ENCODE measurements around the gene TRAF1. TPM values are rescaled to one million over a fixed set of nuclear protein-coding genes. Genes with fewer than 3 reads are reported as not detected.

Gene TRAF1
- total RNA-seq, 1 experiment from 2014 or later: 1.4 TPM

- no peak overlapping the region for H2AK5ac ChIP-seq (ENCODE audit: insufficient read length, low read length)
- Mint-ChIP-seq H3K4me3 (no peak overlapping the region), H3K4me1 (peaks cover 20 to 33% of the 10 kb centered on the region in 2 experiments), H3K36me3 (ENCODE audit: insufficient read depth in 1 of 3, low read depth in 3 of 3) (no peaks in the 10 kb centered on the region), H3K27ac (no peak overlapping the region), H3K9me3 (no peaks in the 10 kb centered on the region; a peak in 1 of 5 replicates), H3K27me3 (ENCODE audit: low read depth) (no peaks in the 10 kb centered on the region)
- H3K23ac ChIP-seq (ENCODE audit: insufficient read length, low read depth, low read length): no peak overlapping the region
- H3K27me3 ChIP-seq (ENCODE audit: insufficient read depth, low read length): no peaks in the 10 kb centered on the region
- H3K9me3 ChIP-seq (ENCODE audit: control insufficient read depth, low read depth, low read length): no peaks in the 10 kb centered on the region
- H3K4me2 ChIP-seq (ENCODE audit: insufficient read depth, insufficient read length, low read length): no peak overlapping the region
- H4K91ac ChIP-seq (ENCODE audit: insufficient read length, low read depth, low read length): no peak overlapping the region
- H3K27ac ChIP-seq (ENCODE audit: insufficient read length, low read depth, low read length): no peak overlapping the region
- no peak overlapping the region for H2AFZ ChIP-seq (ENCODE audit: low read length)
- H3K14ac ChIP-seq (ENCODE audit: insufficient read depth, low read length): no peak overlapping the region
- H3K9ac ChIP-seq (ENCODE audit: extremely low read depth, insufficient read length, low read length): no peak overlapping the region
- H2BK5ac ChIP-seq (ENCODE audit: insufficient read length, low read length): no peak overlapping the region
- no CpG with 5 or more reads among the region's 3 CpGs for WGBS (ENCODE audit: extremely low coverage, insufficient read length, low lambda C conversion rate)
- H2BK120ac ChIP-seq (ENCODE audit: low read depth, low read length, poor library complexity, severe bottlenecking): no peak overlapping the region
- H3K18ac ChIP-seq (ENCODE audit: insufficient read length, low read depth, low read length): no peak overlapping the region
- no peak overlapping the region for H3K56ac ChIP-seq (ENCODE audit: insufficient read length, low read depth, low read length)
- peaks cover 10% of the 10 kb centered on the region; the same call in 1 of the 2 replicates for H3K4me1 ChIP-seq (ENCODE audit: insufficient read depth, low read length)
- no peak overlapping the region for H3K4ac ChIP-seq (ENCODE audit: low read depth, low read length)
- DNase-seq: no peak
- no peak overlapping the region for H3T11ph ChIP-seq (ENCODE audit: low read length)
- no peak for TF ChIP-seq CTCF (conservative IDR thresholded peaks at IDR 0.05)
- no peak overlapping the region for H4K5ac ChIP-seq (ENCODE audit: insufficient read length, low read depth, low read length)
- H3K23me2 ChIP-seq (ENCODE audit: insufficient read length, low read depth, low read length, poor library complexity, severe bottlenecking): no peaks in the 10 kb centered on the region
- H3K79me2 ChIP-seq (ENCODE audit: insufficient read depth, low read length): no peaks in the 10 kb centered on the region
- H4K8ac ChIP-seq (replicated peaks; ENCODE audit: insufficient read length, low read depth, low read length): no peak overlapping the region
- H4K20me1 ChIP-seq (ENCODE audit: control insufficient read depth, insufficient read depth, insufficient read length): no peaks in the 10 kb centered on the region
- H3K79me1 ChIP-seq (ENCODE audit: insufficient read depth, low read depth, low read length, poor library complexity, severe bottlenecking): no peaks in the 10 kb centered on the region
- no peak overlapping the region for H2BK12ac ChIP-seq (ENCODE audit: insufficient read length, low read depth, low read length)
- no peak overlapping the region for H2BK15ac ChIP-seq (ENCODE audit: low read depth, low read length)
- H2BK20ac ChIP-seq (ENCODE audit: low read depth, low read length, poor library complexity, severe bottlenecking): no peak overlapping the region
Measured at GRCh38 chr9:120910643-120911042, 16.0 kb downstream of the TRAF1 start.
